Measurements from ENCODE around the gene MAP3K12. TPM values are rescaled to one million over a fixed set of nuclear protein-coding genes. Genes with fewer than 3 reads are reported as not detected.

Gene MAP3K12
- total and polyA plus RNA-seq, 2 of the 13 experiments (the other 11 are each of a cell fraction or from before 2014, with no cell fraction given): 0.20 to 1.1 TPM

DNA sequence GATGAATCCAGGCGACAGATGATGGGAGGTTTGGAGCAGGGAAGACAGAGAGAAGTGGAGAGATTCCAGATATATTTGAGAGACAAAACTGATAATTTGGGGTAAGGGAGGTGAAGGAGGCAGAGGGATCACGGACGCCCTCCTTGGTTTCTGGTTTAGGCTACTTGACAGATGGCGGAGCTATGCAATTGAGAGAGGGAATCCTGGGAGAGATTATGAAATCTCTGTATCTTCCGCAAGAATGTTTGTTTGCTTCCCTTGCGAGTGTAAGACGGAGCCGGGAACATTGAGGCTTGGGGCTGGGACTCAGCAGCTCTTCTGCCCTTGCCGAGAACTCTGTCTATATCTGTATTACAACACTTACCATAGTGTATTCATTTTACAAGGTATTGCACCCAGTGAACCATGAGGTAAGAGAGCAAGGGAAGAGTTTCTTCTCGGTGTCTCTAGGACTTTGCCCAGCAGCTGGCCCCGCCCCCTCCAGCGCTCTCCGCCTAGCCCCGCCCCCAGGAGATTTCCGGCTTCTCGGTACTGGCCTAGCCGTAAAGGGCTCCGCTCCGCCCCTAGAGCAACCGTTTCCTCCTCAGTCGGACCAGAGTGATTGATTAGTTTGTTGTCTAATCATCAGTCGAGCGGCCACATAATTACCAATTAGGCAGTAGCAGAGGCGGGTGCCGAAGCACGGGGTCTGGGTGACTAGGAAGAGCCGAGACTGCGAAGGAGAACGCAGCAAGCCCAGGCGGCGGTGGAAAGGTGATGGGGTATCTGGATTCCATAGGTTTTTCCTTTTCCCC, 58.0 kb downstream of the MAP3K12 start, which contains the start of gene PRR13 (continued):
- TF ChIP-seq, protein P1, sequence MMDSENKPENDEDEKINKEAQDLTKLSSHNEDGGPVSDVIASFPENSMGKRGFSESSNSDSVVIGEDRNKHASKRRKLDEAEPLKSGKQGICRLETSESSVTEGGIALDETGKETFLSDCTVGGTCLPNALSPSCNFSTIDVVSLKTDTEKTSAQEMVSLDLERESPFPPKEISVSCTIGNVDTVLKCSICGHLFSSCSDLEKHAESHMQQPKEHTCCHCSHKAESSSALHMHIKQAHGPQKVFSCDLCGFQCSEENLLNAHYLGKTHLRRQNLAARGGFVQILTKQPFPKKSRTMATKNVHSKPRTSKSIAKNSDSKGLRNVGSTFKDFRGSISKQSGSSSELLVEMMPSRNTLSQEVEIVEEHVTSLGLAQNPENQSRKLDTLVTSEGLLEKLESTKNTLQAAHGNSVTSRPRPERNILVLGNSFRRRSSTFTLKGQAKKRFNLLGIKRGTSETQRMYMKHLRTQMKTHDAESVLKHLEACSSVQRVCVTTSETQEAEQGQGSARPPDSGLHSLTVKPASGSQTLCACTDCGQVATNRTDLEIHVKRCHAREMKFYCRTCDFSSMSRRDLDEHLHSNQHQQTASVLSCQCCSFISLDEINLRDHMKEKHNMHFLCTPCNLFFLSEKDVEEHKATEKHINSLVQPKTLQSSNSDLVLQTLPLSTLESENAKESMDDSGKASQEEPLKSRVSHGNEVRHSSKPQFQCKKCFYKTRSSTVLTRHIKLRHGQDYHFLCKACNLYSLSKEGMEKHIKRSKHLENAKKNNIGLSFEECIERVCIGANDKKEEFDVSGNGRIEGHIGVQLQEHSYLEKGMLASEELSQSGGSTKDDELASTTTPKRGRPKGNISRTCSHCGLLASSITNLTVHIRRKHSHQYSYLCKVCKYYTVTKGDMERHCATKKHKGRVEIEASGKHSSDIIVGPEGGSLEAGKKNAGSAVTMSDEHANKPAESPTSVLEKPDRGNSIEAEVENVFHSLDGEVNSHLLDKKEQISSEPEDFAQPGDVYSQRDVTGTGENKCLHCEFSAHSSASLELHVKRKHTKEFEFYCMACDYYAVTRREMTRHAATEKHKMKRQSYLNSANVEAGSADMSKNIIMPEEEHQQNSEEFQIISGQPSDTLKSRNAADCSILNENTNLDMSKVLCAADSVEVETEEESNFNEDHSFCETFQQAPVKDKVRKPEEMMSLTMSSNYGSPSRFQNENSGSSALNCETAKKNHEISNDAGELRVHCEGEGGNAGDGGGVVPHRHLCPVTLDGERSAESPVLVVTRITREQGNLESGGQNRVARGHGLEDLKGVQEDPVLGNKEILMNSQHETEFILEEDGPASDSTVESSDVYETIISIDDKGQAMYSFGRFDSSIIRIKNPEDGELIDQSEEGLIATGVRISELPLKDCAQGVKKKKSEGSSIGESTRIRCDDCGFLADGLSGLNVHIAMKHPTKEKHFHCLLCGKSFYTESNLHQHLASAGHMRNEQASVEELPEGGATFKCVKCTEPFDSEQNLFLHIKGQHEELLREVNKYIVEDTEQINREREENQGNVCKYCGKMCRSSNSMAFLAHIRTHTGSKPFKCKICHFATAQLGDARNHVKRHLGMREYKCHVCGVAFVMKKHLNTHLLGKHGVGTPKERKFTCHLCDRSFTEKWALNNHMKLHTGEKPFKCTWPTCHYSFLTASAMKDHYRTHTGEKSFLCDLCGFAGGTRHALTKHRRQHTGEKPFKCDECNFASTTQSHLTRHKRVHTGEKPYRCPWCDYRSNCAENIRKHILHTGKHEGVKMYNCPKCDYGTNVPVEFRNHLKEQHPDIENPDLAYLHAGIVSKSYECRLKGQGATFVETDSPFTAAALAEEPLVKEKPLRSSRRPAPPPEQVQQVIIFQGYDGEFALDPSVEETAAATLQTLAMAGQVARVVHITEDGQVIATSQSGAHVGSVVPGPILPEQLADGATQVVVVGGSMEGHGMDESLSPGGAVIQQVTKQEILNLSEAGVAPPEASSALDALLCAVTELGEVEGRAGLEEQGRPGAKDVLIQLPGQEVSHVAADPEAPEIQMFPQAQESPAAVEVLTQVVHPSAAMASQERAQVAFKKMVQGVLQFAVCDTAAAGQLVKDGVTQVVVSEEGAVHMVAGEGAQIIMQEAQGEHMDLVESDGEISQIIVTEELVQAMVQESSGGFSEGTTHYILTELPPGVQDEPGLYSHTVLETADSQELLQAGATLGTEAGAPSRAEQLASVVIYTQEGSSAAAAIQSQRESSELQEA (CRISPR knock-in tag; IDR thresholded peaks at IDR 0.05; ENCODE audit: not compliant biosample characterization): peak; percentile 15
- TF ChIP-seq ZNF17 (CRISPR knock-in tag; IDR thresholded peaks at IDR 0.05): no peak
- no peak for TF ChIP-seq ZFYVE20 (CRISPR knock-in tag; IDR thresholded peaks at IDR 0.05; ENCODE audit: borderline replicate concordance, low read depth)
- no peak for TF ChIP-seq ZNF451 (CRISPR knock-in tag; IDR thresholded peaks at IDR 0.05)
- no peak for TF ChIP-seq POGZ (CRISPR knock-in tag; IDR thresholded peaks at IDR 0.05)
- no peak for TF ChIP-seq ZNF224 (CRISPR knock-in tag; IDR thresholded peaks at IDR 0.05)
- no peak for TF ChIP-seq TIGD3 (CRISPR knock-in tag; IDR thresholded peaks at IDR 0.05; ENCODE audit: borderline replicate concordance)
- TF ChIP-seq BCL6 (CRISPR knock-in tag; IDR thresholded peaks at IDR 0.05): no peak
- no peak for TF ChIP-seq NFIB (CRISPR knock-in tag; IDR thresholded peaks at IDR 0.05; ENCODE audit: borderline replicate concordance)
- no peak for TF ChIP-seq ZNF292 (CRISPR knock-in tag; IDR thresholded peaks at IDR 0.05; ENCODE audit: borderline replicate concordance, low read depth)
- TF ChIP-seq UBTF (CRISPR knock-in tag; IDR thresholded peaks at IDR 0.05): no peak; the same call in 1 of the 2 replicates
- no peak for TF ChIP-seq ERF (CRISPR knock-in tag; IDR thresholded peaks at IDR 0.05)
- TF ChIP-seq KDM3A (CRISPR knock-in tag; IDR thresholded peaks at IDR 0.05; ENCODE audit: low read depth): no peak
- 0 out of 2 replicates have a peak, but pooled peaks have one; percentile 55 for TF ChIP-seq ZNF256 (CRISPR knock-in tag; conservative IDR thresholded peaks at IDR 0.05)
- TF ChIP-seq, protein P2, sequence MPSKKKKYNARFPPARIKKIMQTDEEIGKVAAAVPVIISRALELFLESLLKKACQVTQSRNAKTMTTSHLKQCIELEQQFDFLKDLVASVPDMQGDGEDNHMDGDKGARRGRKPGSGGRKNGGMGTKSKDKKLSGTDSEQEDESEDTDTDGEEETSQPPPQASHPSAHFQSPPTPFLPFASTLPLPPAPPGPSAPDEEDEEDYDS (CRISPR knock-in tag; IDR thresholded peaks at IDR 0.05): peak; percentile 98
- no peak for TF ChIP-seq TCF7 (IDR thresholded peaks at IDR 0.05; ENCODE audit: low read depth)
- TF ChIP-seq ZNF567 (CRISPR knock-in tag; IDR thresholded peaks at IDR 0.05; ENCODE audit: borderline replicate concordance): no peak

All from HepG2 (cell line).